Fibroblast of gingiva (primary cell): ENCODE results near the gene SAA2.
"Not testable (repeated sequence)": the region's sequence is repeated elsewhere in the genome, so short reads cannot be mapped to it uniquely, and the experiment has no call there.

Experiments used
- DNase-seq: peaks from one replicate; pipeline ENCODE4 v3.0.0-alpha.2; 2011; ENCODE audit warnings: low read depth

Gene SAA2

DNA sequence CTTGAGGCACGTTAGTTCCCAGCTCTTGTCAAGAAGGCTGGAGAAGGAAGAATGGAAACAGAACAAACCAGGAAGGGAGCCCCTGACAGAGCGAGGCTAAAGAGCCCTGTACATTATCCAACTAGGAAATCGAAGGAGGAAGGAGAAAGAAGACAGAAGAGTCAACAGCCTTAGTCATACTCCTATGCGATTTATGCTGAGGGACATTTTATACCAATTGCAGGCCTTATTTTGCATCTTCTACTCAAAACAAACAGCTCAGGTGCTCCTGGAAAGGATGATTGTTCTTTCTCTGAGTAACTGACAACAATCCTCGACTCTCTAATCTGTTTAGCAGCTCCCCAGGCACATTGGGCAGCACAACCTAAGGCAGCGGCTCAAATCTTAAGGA, 1.3 kb downstream of the SAA2 start:
- DNase-seq = not testable (repeated sequence)

GRCh38 chr11:18246379-18247190, 1.9 kb downstream of the SAA2 start:
- not testable (repeated sequence) for DNase-seq

DNA sequence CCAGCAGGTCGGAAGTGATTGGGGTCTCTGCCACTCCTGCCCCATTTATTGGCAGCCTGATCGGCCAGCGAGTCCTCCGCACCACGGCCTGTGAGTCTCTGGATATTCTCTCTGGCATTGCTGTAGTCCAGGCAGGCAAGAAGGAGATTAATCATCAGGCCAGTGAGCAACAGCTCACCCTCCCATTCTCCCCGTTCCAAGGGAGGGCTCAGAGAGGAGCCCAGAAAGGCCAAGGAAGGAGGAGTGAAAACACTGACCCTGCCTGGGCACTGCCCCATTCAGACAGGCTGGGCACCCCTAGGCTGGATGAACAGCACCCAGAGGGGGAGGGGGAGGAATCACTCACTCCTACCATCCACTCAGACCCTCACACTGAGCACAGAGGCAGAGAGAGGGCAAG, 3.1 kb downstream of the SAA2 start:
- DNase-seq = no peak

DNA sequence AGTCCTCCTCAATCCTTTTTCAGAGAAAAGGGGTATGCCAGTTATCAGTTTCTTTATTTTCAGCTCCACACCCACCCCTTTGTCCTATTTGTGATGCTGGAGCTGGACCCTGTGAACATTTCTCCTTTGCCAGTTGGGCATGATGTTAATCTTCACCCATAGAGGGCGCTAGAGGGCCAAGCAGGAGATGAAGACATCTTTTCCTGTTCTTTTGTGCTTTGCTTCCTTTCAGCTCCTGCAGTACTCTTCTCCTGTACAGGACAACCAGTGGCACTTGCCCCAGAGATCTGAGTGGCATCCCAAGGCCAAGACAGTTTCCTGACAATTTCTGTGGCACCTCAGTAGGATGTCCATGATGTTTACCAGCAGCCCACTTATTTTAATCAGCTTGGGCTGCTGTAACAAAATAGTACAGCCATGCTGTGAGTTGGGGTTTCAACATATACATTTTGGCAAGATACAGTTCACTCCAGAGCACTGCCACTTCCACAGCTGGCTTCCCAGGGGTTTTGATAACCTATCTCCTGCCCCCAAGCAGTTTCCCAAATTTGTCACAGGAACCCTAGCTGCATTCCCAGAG, 4.6 kb downstream of the SAA2 start:
- peak; percentile 66 for DNase-seq

DNA sequence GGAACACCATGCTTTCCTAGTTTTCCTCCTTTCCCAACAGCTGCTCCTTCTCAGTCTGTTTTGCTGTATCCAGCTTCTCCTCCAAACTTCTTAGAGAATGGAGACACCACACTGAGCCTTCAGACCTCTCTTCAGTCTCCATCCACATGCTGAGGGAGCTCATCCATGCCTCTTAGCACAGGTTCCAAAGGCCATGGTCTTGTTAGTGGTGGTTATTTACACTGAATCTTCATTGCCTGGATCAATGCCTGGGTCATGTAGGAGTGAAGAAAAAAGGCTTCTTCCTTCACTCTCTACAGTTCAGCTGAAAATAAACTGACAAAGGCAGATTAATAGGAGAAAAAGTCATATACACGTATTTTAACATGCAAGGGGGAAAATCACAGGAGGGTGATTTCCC, 8.8 kb downstream of the SAA2 start:
- no peak for DNase-seq

DNA sequence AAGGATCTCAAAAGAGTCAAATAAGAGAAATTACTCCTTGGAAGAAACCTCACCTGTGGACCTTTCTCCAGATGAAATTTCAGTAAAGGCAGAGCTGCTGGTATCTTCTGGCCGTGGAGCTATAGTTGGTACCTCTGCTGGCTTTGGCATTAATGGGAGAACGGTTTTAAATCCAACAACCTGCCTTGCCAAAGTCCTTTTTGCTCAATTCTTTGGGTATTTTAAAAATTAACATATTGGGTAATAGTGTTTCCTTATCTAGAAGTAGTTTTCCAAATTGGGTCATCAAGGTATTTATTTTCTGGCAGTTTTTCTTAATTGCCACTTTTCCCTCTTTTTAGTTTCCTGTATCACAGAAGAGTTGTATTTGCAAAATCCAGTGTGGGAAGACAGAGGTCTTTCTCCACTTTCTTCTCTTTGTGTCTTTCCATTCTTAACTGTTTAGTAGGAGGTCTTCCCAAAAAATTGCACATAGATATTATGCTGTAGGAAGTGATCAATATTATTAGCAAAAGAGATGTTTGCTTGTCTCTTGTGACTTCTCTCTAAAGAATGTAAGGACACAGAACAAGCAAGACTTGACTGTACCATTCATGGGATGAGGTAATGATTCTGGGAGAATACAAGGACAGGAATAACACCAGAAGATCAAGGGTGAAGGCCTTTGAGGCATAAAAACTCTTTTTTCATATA, 11.7 kb downstream of the SAA2 start, which contains the start of gene SAA4:
Gene SAA4 (minus strand): TSS at position 139 of the 693 bp plus-strand sequence. CDS start 876 bp downstream, outside the sequence.
- no peak for DNase-seq

DNA sequence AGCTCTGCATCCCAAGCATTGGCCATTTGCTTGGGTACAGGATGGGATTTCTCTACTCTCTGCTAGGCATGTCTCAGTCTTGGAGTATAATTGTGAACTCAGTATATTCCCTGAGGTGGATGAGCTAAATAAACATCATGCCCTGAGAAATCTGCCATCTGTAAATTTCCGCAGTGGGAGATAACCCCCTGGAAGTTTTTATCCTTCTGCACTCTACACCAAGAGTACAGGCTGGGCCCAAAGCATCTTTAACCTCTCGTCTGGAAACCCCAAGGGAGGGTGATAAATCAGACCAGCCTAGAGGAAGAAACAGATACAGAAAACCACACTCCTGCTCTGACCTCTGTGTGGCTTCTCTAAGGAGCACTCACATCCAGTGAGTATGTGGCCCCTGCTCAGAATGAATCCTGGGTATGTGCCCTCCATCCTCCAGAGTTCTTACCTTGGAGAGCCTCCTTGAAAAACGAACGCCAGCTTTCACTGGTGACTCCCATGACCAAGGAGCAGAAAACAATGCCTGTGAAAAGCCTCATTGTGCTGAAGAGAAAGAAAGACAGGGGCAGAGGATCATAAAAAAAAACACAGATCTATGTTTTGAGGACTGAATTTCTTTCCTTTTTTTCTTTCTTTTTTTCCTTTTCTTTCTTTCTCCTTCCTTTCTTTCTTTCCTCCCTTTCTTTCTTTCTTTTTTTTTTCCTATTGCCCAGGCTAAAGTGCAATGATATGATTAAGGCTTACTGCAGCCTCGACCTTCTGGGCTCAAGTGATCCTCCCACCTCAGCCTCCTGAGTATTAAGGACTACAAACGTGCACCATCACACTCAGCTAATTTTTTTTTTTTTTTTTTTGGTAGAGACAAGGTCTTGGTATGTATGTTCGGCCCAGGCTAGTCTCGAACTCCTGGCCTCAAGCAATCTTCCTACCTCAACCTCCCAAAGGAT, 12.8 kb downstream of the SAA2 start:
- no peak for DNase-seq

GRCh38 chr11:18233912-18234311, 14.6 kb downstream of the SAA2 start:
- no peak for DNase-seq

DNA sequence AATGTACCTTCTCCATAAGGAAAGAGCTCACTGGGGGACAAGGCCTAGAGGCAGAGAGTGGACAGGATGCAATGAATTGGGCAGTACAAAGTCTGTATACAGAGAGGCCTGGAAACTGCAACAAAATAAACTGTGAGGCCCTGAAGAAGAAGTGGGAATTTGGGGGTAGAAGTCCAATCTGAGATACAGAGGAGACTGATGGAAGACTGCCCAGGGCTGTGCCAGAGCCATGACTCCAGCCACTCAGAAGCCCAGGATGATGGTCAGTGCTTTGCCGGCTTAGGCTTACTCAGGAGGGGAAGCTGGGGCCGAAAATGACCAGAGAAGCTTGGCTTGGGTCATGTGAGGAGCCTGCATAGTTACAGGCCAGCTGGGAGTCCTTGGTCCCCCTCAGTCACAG, 17.6 kb downstream of the SAA2 start:
- DNase-seq = no peak

GRCh38 chr11:18229501-18229900, 19.0 kb downstream of the SAA2 start:
- no peak for DNase-seq

GRCh38 chr11:18225913-18226312, 22.6 kb downstream of the SAA2 start:
- no peak for DNase-seq

GRCh38 chr11:18223591-18224387, 24.7 kb downstream of the SAA2 start:
- DNase-seq = no peak

- DNase-seq = no peak
Measured at GRCh38 chr11:18222814-18223421, 25.6 kb downstream of the SAA2 start.

DNA sequence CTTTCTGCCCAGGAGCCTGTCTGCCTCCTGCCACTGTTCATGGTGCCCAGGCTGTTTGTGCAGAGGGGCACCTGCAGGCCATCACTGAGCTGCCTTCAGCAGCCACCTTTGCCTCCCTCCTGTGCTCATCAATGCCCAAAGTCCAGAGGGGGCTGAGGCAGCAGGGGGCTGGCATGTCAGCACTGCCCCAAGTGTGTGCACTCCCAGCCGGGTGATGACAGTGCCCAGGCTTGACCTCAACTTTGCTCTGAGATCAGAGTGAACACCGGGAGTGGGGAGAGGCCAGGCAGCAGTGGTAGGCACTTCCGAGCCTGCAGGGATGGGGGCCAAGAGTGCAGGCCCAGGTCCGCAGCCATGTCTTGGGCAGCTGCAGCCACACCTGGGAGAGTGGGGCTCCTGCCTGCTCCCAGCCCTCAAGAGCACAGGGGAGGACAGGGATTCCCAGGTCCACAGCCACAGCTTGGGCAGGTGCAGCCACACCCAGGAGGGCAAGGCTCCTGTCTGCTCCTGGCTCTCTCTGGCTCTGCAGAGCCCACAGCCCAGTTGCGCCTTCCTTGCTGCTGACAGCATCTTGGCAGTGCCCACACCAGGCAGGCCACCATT, 27.1 kb downstream of the SAA2 start:
- DNase-seq = no peak

DNA sequence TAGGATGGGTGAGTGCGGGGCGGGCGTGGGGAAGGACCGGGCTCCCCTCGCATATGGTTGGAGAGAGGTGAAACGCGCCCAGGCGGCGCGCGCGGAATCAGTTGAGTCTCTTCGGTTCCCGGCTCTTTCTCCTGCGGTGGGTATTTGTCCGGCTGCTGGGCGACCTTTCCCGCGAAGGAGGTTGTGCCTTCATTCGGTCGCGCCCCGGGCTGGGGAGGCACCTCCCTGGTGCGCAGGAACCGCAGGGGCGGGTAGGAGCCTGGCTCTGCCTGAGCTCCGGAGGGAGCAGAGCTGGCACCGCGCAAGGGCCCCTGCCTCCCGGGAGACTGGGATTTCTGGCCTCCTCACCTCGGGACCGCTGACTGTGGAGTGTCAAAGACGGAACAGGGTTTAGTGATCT, 39.4 kb downstream of the SAA2 start:
- DNase-seq = no peak

- DNase-seq = no peak
Measured at GRCh38 chr11:18204771-18205170, 43.7 kb downstream of the SAA2 start.

- DNase-seq = no peak
Measured at GRCh38 chr11:18204220-18204619, 44.2 kb downstream of the SAA2 start.

DNA sequence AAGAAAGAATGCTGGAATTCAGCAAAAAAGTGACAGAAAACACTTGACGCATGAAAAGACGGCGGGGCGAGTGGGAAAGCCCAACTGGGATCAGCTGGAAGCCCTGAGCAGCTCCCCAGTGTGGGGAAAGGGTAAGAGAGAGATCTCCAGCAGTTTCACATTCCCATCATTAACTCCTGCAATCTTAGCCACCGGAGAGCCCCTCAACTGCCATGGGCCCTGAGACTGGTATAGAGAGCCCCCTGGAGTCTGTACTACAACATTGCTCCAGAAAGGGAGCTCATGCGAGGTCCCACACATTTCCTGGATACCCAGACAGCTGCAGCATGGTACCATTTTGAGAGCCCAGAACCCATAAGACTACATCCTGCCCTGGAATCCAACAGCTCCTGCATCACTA, 44.7 kb downstream of the SAA2 start:
- no peak for DNase-seq

DNA sequence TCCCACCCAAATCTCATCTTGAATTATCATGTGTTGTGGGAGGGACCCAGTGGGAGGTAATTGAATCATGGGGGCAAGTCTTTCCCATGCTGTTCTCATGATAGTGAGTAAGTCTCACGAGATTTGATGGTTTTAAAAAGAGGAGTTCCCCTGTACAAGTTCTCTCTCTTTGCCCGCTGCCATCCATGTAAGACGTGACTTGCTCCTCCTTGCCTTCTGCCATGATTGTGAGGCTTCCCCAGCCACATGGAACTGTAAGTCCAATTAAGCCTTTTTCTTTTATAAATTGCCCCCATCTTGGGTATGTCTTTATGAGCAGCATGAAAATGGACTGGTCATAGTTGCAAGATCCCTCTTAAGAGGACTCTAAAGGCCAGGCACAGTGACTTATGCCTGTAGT, 50.7 kb downstream of the SAA2 start:
- DNase-seq = not testable (repeated sequence)

GRCh38 chr11:18196532-18196931, 51.9 kb downstream of the SAA2 start:
- no peak for DNase-seq
